OCI-LY3 (cell line): ENCODE results near the gene OVCA2.

Experiments
- EZH2phosphoT487 ChIP-seq: fragments of 200-600 bp; shearing (Covaris generic); IDR thresholded peaks from 2 replicates; pipeline ENCODE4 v1.6.1; 2018; ENCODE audit warnings: antibody characterized with exemption, mixed run types, low read depth
- TF ChIP-seq, protein P1 (sequence below): fragments of 200-600, 300-600 bp; sonication (generic); IDR thresholded peaks from 2 replicates; pipeline ENCODE4 v1.5.1; 2014; ENCODE audit warnings: antibody characterized with exemption, low read length, low read depth

DNA sequence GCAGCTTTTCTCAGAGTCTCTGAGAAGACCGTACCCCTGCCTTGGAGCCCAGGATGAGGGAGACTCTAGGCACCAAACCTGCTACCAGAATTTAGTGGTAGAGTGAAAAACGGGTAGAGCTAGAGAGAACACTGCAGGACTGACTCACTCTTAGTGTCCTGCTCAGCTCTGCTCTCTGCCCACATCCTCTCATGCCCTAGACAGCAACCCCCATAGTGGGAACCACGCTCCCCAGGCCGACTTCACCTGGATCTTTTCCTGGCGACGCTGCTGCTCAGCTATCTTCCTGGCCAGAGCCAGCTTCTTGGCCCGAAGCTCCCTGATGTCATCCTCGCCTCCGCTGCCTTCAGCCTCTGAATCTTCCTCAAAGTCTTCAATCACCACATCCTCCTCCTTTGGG lies 39.7 kb downstream of the OVCA2 start:
- TF ChIP-seq, protein P1, sequence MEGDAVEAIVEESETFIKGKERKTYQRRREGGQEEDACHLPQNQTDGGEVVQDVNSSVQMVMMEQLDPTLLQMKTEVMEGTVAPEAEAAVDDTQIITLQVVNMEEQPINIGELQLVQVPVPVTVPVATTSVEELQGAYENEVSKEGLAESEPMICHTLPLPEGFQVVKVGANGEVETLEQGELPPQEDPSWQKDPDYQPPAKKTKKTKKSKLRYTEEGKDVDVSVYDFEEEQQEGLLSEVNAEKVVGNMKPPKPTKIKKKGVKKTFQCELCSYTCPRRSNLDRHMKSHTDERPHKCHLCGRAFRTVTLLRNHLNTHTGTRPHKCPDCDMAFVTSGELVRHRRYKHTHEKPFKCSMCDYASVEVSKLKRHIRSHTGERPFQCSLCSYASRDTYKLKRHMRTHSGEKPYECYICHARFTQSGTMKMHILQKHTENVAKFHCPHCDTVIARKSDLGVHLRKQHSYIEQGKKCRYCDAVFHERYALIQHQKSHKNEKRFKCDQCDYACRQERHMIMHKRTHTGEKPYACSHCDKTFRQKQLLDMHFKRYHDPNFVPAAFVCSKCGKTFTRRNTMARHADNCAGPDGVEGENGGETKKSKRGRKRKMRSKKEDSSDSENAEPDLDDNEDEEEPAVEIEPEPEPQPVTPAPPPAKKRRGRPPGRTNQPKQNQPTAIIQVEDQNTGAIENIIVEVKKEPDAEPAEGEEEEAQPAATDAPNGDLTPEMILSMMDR = no peak
- TF ChIP-seq EZH2phosphoT487 = no peak
